Mesenteric fat pad (tissue), 1 donor: ENCODE results near the gene STOML3. TPM values are rescaled to one million over a fixed set of nuclear protein-coding genes. Genes with fewer than 3 reads are reported as not detected.
A peak's percentile ranks its signal among the peaks of the same experiment; 100 is the strongest.
"Not testable (repeated sequence)": the region's sequence is repeated elsewhere in the genome, so short reads cannot be mapped to it uniquely, and the experiment has no call there.

Experiments
- DNase-seq: peaks from one replicate; pipeline ENCODE4 v3.0.0-alpha.2; 2020; ENCODE audit warnings: low spot score
- long read RNA-seq: library from polyadenylated mRNA; unstranded; transcript quantifications from one replicate; pipeline ENCODE4 v2.0.0, GENCODE V29; 2020
- total RNA-seq: library from RNA; stranded (reverse); fragmentation: NEBNext Ultra II Directional; extraction: Animal tissue kit (Norgen Biotek cat#: 25700); gene quantifications from one replicate; pipeline ENCODE4 v1.2.1, GENCODE V29; 2021
- donor health status: DM: yes; HTN: yes; CAD: no.

Gene STOML3, protein sequence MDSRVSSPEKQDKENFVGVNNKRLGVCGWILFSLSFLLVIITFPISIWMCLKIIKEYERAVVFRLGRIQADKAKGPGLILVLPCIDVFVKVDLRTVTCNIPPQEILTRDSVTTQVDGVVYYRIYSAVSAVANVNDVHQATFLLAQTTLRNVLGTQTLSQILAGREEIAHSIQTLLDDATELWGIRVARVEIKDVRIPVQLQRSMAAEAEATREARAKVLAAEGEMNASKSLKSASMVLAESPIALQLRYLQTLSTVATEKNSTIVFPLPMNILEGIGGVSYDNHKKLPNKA
- total RNA-seq, result not detected
- long read RNA-seq, result 0 reads

DNA sequence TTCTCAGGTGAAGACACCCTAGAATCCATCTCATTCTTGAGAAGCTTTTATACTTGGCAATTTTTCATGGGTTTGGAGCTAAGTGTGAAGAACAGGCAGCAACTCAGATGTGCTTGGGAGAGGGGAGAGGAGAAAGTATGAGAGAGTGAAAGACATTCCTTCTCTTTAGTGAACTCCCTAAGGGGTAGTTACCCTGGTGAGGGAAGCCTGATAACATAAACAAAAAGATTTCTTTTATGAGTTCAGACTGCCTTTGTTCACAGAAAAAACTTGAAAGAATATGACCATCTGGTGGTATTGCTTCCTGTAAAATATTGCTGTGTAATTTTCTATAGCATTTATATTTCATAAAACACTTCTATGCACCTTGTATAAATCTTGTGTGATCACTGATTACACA lies at the start of gene STOML3:
TSS of gene STOML3 (minus strand) at position 139 of the 400 bp plus-strand sequence. CDS start at position 29, 110 bp downstream.
- no peak for DNase-seq

DNA sequence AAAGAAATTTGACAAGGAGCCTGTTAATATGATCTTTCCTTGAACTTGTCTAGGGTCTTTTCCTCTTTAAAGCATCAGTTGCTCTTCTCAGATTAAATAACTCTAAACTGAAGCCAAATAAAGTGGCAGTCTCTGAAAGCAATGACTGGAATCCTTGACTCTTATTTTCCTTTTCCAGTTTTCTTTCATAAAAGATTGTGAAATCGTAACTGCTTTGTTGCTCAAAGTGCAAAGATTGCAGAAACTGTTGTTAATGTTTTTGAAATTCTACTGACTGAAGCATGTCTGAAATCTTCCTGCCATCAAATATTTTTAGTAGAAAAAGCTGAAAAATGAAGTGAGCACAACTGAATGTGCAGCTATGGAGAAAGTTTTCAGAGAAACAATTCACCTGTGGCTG lies 49.6 kb upstream of the STOML3 start:
- DNase-seq, result no peak

DNA sequence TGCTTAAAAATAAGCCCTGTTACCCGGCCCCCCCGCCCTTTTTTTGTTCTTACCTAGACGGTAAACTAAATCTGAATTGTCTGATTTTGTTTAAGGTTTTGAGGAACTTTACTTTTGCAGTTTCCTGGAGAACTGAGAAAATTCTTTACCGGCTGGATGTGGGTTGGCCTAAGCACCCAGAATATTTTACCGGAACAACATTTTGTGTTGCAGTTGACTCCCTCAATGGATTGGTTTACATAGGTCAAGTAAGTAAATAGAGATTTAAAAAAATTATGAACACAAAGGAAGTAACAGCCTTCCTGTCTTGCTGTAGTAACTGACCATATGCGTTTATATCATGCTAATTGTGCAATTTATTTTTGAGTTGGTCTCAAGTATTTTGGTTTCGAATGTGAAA lies 48.4 kb upstream of the STOML3 start:
- no peak for DNase-seq

DNA sequence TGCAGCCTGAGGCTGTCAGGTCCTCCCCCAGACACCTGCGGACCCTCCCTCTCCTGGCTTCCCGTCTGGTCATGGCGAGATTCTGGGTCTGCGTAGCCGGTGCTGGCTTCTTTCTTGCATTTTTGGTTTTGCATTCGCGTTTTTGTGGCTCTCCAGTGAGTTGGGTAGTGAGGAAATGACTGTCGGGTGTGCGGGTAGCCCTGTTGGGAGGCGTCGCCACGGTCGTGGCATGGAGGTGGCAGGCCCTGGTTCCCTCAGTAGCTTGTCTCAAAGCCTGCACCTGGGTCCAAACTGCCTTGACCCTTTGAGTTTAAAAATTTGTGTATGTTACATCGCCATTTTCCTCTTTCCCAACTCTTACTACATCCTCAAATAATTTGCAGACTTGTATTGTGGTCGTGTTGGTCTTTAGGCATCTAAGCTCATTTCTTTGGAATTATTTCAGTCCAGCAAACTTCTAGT lies 48.0 kb upstream of the STOML3 start:
- no peak for DNase-seq

DNA sequence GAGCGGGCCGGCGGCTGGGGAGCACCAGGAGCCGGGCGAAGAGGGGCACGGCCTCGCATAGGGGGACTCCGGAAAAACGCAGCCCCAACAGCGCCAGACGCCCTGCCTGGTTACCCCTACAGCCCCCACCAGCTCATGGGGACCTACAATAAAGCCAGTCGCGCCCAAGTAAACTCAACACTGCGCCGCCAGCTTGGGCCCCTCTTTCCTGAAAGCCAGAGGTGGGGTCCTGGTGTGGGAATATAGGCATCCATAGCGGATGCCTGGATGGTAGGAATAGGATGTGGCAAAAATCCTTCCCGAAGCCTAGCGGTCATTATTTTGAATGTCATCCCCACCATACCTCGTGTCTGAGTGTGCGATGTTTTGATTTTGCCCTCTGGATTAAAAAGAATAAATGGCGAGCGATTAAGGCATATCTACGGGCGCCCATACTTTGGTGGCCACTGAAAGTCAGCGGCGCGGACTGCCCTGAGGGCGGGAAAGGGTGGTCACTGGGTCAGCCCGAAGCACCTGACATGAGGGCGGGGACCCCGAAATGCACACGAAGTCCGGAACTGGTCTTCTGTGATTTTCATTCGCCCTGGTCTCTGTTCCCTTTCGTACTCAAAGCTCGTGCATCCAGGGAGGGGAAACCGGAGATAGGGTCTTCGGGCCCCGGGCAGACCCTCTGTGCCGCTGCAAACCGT lies 47.4 kb upstream of the STOML3 start, which contains the start of the genes NHLRC3 and PROSER1:
TSS of gene NHLRC3 (plus strand) at position 577 of the 689 bp plus-strand sequence. CDS start 184 bp downstream, outside the sequence.
TSS of gene PROSER1 (minus strand) at position 210 of the 689 bp plus-strand sequence. CDS start 847 bp downstream, outside the sequence.
- DNase-seq, result peak; percentile 94

DNA sequence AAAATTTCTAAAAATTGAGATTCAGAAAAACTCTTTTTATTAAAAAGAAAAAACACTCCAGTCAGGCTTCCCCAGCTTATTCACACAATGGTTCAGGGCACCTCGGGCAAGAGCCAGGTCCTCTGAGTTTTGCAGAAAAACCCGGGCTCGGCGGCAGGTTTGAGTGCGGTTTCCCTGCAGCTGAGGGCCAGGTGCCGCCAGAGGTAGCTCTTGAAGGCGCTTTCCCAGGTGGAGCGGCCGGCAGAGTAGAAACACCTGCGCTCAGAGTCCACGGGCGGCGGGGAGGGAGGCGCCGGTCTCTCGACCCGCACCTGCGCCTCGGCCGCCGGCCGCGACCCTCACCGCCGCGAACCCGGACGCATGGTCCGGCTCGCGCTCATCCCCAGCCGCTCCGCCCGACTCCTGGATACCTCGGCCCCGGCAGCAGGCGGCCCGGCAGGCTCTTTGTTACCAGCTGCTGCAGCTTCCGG lies 46.8 kb upstream of the STOML3 start:
- no peak for DNase-seq

DNA sequence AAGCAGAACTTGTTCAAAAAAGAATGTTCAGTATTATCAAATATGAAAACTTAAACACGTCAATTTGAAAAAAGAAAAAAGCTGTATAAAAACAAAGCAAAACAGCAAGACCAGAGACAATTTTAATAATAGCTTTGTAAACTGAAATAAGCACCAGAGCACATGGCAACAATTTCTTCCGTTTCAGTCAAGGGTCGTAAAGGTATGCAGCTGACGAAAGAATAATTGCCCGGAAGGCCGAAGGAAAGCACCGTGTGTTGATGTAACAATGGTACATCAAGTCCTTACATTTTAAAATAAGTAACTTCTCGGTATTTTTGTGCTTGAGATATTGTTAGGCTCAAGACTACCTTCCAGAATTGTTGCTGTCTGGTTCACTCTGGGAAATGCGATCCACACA lies 45.6 kb upstream of the STOML3 start:
- no peak for DNase-seq

DNA sequence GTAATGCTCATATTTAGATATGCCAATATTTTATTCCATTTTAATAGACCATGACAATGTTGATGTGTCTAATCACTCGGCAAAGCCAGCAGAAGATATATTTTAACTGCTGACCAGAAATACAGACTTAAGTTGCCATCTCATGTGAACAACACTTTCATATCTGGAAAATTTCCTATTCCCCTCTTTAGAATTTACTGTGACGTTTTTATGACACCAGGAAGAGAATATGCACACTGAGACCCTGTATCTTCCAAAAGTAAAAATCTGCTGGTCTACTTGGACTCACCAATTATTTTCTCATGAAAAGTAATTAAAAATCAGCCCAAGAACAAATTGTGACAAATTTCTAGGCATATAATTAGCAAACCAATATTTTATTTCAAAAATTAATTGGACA lies 45.2 kb upstream of the STOML3 start:
- DNase-seq, result no peak

DNA sequence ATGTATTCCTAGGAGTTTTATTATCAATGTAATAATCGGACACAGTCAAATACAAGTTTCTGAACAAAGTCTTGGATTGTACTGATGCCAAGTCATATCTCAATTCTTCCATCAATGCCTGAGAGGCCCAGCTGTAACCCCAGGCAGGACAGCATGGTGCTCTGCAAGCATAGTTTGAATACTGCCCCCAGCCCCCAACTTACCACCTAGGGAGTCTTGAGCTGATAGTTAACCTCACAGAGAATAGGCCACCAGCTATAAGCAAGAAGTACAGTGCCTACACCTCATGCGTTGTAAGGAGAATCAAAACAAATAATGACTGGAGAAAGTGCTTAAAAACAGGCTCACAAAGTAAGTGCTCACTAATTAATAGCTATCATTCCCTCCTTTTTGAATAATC lies 44.6 kb upstream of the STOML3 start:
- no peak for DNase-seq

DNA sequence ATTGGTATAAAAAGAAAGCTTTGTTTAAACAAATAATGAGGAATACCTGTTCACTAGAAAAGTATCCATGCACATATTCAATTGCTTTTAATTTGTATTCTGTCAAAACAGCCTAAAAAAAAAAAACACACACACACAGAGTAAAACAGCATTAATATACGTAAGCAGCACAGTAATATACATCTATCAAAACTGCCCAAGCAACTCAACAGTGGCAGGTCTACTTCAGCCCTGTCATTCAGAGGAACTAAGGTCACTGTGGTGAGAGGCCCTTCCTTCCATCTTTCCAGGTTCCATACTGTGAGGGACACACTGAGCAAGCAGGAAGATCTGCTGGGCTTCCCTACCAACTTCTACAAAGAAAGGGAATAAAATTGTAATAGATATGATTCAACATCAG lies 43.5 kb upstream of the STOML3 start:
- DNase-seq, result no peak

DNA sequence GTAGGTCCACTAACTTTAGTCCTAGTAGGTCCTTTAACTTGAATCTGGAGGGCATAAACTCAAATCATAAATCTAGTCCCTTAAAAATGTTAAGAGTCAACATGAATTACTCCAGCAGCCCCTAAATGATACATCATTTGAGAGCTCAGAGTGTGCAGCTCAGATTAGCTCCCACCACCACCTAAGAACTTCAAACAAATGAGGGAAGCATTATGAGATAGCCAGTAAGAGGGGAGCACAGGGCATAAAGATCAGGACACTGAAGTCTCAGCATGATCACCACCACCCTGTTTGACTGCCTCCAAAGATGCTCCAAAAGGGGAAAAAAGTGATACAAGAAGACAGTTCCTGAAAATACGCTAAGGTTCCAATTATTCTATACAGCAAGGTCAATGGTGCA lies 41.5 kb upstream of the STOML3 start:
- no peak for DNase-seq

DNA sequence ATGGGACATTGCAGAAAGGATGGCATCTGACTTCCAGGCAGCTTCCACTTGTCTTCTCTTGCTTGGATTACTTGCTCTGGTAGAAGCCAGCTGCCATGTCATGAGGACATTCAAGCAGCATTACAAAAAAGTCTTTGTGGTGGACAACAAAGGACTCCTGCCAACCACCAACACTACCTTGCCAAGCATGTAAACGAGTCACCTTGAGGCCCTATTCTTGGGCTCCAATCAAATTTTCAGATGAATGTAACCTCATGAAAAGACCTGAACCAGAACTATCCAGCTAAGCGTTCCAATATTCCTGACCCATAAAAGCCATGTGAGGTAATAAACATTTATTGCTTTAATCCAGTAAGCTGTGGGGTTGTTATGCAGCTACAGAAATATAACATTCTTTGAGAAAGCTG lies 34.8 kb upstream of the STOML3 start:
- DNase-seq, result no peak

DNA sequence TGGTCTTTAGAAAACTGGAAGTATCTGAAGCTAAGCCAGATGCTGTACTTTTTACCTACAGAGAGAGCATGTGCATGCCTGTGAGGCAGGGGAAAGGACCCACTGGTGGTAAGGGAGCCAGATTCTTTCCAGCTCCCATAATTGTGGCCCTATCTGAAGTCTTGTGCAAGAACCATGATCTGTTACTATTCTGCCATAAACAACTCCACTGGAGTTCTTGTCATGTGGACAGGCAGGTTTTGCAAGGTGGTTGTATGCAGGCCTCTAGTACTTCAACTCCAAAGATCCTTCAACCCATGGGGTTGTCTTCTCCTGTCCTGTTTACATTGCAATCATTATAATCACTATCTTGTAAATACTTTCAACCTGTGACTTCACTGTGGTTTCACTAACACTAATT lies 33.1 kb upstream of the STOML3 start:
- no peak for DNase-seq

DNA sequence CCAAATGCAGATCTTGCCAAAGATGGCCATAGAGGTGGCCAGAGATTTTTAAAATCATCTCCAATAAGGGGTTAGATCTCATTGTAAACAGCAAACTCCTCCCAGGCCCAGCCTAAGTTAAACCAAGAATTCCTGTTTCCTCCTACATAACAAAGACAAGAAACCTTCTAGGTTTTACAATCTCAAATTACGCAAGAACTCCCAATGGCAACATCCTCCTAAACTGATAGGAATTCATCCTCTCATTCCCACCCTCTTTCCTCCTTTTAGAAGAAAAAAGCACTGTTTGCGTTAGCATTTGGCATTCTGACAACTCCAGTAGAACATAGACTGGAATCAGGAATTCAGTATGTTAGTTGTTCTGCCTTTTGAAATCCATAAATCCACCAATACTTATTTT lies 32.7 kb upstream of the STOML3 start:
- DNase-seq, result no peak

DNA sequence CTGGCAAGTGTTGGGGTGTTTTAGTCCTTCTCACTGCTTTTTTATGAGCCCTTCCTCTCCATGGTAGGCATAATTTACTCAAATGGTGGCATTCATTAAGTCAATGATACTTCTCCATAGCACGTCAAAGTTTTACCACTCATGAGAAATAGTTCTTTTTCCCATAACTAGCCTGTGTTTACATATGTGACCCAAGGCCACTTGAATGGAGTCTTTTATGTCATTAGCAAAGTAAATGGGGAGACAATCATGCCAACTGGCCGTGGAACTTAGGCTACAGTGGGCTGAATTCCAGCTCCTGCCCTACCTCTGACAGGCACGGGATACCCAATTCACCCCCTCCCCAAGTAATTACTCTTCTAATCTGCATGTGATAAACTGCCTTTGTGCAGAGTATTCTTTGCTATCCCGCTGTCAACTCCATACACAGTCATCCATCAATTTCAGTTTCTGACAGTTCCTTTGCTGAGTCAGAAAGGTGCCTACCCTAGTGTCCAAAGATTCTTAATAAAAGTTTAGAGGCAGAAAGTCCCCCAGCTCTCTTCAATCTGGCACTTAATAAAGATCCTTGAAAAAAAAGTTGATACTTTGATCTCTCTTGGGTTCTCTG lies 30.3 kb upstream of the STOML3 start:
- no peak for DNase-seq

DNA sequence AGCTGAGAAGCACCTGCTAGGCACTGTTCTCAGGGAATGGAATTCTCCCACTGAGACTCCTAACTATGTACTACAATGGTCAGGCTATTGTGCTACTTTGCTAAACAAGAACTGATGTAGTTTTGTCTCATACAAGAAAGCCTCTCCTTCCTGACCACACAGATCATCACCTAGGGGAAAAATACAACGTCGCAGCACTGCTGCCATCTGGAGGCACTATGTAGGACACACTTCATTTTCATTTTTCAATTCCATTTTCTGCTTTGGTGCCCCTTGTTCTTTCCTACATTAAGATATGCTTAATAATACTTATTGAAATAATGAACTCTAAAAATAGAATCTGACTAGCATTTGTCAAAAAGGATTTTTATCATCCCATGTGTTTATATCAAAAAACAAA lies 26.2 kb upstream of the STOML3 start:
- DNase-seq, result no peak

DNA sequence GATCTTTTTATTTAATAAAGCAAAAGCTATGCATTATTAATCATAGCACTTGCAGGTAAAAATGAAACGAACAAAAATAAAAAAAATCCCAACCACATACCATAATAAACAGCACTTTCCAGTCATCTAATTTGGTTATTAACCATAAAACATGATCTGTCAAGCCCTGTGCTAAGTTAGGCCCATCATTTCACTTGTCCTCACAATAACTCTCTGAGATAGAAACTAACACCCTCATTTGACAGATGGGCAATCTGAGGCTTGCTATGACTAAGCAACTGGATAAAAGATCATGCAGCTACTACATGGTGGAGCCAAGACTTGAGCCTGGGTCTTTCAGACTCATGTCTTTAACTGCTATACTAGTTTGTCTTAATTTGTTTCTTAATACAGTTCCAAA lies 25.5 kb upstream of the STOML3 start:
- DNase-seq, result no peak

DNA sequence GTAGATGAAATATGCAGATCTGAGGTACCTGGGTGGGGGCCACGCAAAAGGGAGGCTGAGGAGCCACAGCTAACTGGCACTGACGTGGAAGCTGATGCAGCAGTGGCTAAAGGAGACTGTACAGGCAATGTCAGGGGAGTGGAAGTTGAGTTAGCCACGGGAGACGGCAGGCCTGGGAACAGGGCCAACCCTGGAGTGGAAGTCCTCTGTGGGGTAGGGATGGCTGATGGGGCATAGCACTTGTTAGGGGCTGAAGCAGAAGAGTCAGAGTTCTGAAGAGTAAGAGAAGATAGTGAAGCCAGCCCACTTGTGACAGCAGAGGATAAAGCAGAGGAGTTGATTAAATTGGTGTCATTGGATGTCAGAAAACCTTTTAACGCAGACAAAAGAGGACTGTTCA lies 22.8 kb upstream of the STOML3 start:
- DNase-seq, result no peak

DNA sequence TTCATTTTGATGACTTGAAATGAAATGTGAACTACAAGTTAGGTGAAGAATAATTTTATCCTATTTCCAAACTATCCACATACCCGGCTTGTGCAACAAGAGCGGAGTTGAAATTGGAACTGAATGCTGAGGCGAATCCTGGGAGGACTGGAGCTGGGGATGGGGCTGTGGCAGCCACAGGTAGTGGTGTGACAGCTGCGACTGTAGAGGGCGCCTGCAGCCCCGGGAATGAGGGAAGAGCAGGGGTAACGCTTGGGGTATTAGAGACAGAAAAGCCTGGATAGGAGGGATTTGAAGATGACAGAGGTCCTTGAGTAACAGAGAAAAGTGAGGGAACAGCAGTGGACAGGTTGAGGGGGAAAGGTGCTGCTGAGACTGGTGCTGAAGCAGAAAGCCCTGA lies 22.0 kb upstream of the STOML3 start:
- no peak for DNase-seq

DNA sequence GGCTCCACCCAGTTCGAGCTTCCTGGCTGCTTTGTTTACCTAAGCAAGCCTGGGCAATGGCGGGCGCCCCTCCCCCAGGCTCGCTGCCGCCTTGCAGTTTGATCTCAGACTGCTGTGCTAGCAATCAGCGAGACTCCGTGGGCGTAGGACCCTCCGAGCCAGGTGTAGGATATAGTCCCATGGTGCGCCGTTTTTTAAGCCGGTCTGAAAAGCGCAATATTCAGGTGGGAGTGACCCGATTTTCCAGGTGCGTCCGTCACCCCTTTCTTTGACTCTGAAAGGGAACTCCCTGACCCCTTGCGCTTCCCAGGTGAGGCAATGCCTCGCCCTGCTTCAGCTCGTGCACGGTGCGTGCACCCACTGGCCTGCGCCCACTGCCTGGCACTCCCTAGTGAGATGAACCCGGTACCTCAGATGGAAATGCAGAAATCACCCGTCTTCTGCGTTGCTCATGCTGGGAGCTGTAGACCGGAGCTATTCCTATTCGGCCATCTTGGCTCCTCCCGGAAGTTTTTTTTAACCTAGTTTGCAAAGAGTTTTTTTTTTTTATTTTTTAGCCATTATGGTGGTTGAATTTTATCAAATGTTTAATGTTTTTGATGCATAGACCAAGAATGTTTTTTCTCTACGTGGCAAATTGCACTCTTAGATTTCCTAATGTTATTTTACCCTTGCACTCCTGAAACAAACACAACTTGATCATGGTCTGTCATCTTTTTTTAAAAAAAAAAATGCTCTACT lies 15.9 kb upstream of the STOML3 start:
- DNase-seq, result not testable (repeated sequence)

DNA sequence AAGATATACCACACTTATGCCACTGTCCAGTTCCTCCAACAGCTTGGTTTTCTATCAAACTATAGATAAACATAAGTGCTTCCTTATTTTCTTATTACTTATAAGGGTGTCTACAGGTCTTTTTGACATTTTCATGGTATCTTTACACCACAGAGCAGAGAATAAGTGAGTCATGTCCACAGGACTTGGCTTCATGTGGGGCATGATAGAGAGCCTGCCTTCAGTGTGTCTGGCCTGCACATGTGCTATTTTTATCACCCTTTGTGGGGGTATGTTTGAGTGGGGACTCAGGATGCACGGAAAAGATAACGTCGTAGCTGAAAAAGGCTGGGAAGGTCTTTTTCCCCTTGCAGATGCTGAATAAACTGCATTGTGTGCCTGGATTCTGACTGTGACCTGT lies 8.1 kb upstream of the STOML3 start:
- no peak for DNase-seq
